ENCODE data around the gene CCND2. TPM values are rescaled to one million over a fixed set of nuclear protein-coding genes. Genes with fewer than 3 reads are reported as not detected.

Gene CCND2
- total RNA-seq, 1 donor from 2014 or later: 94.2 TPM

DNA sequence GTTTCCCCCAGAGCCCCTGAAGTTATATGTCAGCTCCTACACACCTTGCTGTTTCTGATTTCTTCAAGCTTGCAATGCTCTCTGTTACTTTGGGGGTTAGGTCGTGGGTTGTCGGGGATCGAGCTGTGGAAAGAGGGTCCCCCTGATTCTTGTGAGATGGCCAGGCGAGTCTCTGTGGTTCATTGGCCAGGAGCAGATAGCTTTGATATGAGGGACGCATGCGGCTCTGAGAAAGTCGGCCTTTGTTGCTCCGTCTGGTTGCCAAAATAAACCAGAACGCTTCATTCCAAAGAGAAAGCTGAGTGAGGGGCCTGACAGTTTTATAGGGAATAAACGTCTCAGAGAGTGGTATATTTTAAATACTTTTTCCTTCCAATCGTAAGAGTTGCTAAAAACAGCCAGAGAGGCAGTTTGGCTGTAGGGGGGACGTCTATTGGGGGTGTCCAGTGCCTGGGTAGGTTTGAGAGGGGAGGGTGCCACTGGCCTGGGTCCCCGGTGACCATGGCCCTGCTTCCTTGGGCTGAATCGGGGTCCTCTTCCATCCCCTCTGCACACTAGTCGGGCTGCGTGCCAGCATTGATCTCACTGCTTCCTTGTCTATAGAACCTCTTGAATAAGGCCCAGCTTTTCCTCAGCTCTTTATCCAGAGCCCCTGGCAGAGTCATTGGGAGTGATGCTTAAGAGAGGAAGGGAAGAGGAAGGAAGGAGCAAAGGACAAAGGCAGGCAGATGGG is 18.9 kb downstream of the CCND2 start:
- Histone ChIP-seq H3K27ac (no peak overlapping the region), H3K9me3 (no peaks in the 10 kb centered on the region), H3K27me3 (no peaks in the 10 kb centered on the region), H3K36me3 (peaks cover 48% of the 10 kb centered on the region), H3K4me3 (no peak overlapping the region), H3K4me1 (peaks cover 8% of the 10 kb centered on the region)
- TF ChIP-seq CTCF (IDR thresholded peaks at IDR 0.05): no peak
- DNase-seq (no peak), ATAC-seq (no peak)
- intact Hi-C loops (cut with DNase I): no loop called here

GRCh38 chr12:4293299-4293965 is 19.9 kb downstream of the CCND2 start:
- peaks cover 3% of the 10 kb centered on the region for H3K4me1 ChIP-seq
- H3K27me3 ChIP-seq: no peaks in the 10 kb centered on the region
- no peak for ATAC-seq

GRCh38 chr12:4293966-4294505 is 20.5 kb downstream of the CCND2 start:
- Histone ChIP-seq H3K27me3 (no peaks in the 10 kb centered on the region), H3K4me1 (no peaks in the 10 kb centered on the region), H3K4me3 (no peak overlapping the region), H3K27ac (no peak overlapping the region), H3K36me3 (peaks cover 43% of the 10 kb centered on the region), H3K9me3 (no peaks in the 10 kb centered on the region)
- ATAC-seq (no peak), DNase-seq (no peak)
- TF ChIP-seq CTCF (IDR thresholded peaks at IDR 0.05): no peak
- intact Hi-C loops (cut with DNase I): no loop called here

More at GRCh38 chr12:4293299-4293965, 19.9 kb downstream of the CCND2 start:
- peaks cover 46% of the 10 kb centered on the region for H3K36me3 ChIP-seq
- no peak for TF ChIP-seq CTCF (IDR thresholded peaks at IDR 0.05)
- H3K4me3 ChIP-seq: no peak overlapping the region
- H3K9me3 ChIP-seq: no peaks in the 10 kb centered on the region
- H3K27ac ChIP-seq: no peak overlapping the region
- intact Hi-C loops (cut with DNase I): no loop called here
- no peak for DNase-seq

DNA sequence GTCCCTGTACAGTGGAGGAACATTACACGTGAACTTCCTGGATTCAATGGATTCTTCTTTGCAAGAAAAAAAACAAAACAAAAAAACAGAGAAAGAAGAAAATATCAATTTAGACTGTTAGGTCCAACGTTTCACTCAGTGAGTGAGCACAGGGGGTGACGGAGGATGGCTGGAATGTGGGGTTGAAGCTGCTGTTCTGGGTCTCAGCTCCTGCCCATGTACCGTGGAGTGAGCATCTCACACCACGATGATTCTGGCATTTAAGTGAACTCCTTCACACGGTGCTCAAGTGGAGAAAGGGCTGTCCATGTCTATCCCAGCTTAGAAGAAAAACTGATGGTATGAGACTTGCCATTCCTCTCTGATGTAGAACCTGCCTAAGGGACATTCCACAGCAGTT is 23.2 kb downstream of the CCND2 start:
- Histone ChIP-seq H3K4me3 (no peak overlapping the region), H3K27ac (no peak overlapping the region), H3K9me3 (no peaks in the 10 kb centered on the region), H3K4me1 (no peaks in the 10 kb centered on the region), H3K27me3 (no peaks in the 10 kb centered on the region), H3K36me3 (peaks cover 37% of the 10 kb centered on the region)
- ATAC-seq: no peak
- TF ChIP-seq CTCF (IDR thresholded peaks at IDR 0.05): no peak
- intact Hi-C loops (cut with DNase I): no loop called here
- DNase-seq: no peak

GRCh38 chr12:4297617-4298016 is 24.1 kb downstream of the CCND2 start:
- intact Hi-C loops (cut with DNase I): no loop called here
- TF ChIP-seq CTCF (IDR thresholded peaks at IDR 0.05): no peak
- Histone ChIP-seq H3K9me3 (no peaks in the 10 kb centered on the region), H3K27me3 (no peaks in the 10 kb centered on the region), H3K27ac (no peak overlapping the region), H3K4me3 (no peak overlapping the region), H3K36me3 (peaks cover 35% of the 10 kb centered on the region), H3K4me1 (no peaks in the 10 kb centered on the region)
- DNase-seq: no peak
- ATAC-seq: no peak

Data from upper lobe of right lung (tissue), 1 donor.